ENCODE data around the gene TCTN1.
"Not testable (repeated sequence)": the region's sequence is repeated elsewhere in the genome, so short reads cannot be mapped to it uniquely, and the experiment has no call there.

TCTN1 gene

GRCh38 chr12:110574044-110574443, 39.9 kb upstream of the TCTN1 start:
- TF ChIP-seq CTCF (IDR thresholded peaks at IDR 0.05; ENCODE audit: low read depth, low read length, missing control alignments), result no peak
- no peaks in the 10 kb centered on the region for H3K36me3 ChIP-seq (replicated peaks)
- in situ Hi-C loops (cut with HindIII; ENCODE audit: low pct_ligation_motif_present, low sequenced_read_pairs), result no loop called here
- no peak for DNase-seq
- no peaks in the 10 kb centered on the region for H3K27me3 ChIP-seq (replicated peaks)
- no peak overlapping the region for H3K4me3 ChIP-seq (ENCODE audit: low read depth, low read length)
- no peak overlapping the region for H3K27ac ChIP-seq

- H3K27ac ChIP-seq; DNase-seq; H3K36me3 ChIP-seq (replicated peaks); H3K27me3 ChIP-seq (replicated peaks); H3K4me3 ChIP-seq (ENCODE audit: low read depth, low read length); in situ Hi-C loops (cut with HindIII; ENCODE audit: low pct_ligation_motif_present, low sequenced_read_pairs): not testable (repeated sequence)
These were observed 39.2 kb upstream of the TCTN1 start for GRCh38 chr12:110574717-110575230.

- H3K27ac ChIP-seq, result no peak overlapping the region
- in situ Hi-C loops (cut with HindIII; ENCODE audit: low pct_ligation_motif_present, low sequenced_read_pairs), result no loop called here
- no peaks in the 10 kb centered on the region for H3K27me3 ChIP-seq (replicated peaks)
- DNase-seq, result no peak
- no peak overlapping the region for H3K4me3 ChIP-seq (ENCODE audit: low read depth, low read length)
- no peak for TF ChIP-seq CTCF (IDR thresholded peaks at IDR 0.05; ENCODE audit: low read depth, low read length, missing control alignments)
- H3K36me3 ChIP-seq (replicated peaks), result no peaks in the 10 kb centered on the region
These were observed 38.6 kb upstream of the TCTN1 start for GRCh38 chr12:110575326-110575725.

GRCh38 chr12:110576504-110576903, 37.4 kb upstream of the TCTN1 start:
- no peak overlapping the region for H3K27ac ChIP-seq
- in situ Hi-C loops (cut with HindIII; ENCODE audit: low pct_ligation_motif_present, low sequenced_read_pairs), result no loop called here

GRCh38 chr12:110577864-110578693, 35.9 kb upstream of the TCTN1 start:
- in situ Hi-C loops (cut with HindIII; ENCODE audit: low pct_ligation_motif_present, low sequenced_read_pairs), result no loop called here
- no peaks in the 10 kb centered on the region for H3K27me3 ChIP-seq (replicated peaks)
- peak overlapping the region; percentile 12 for H3K4me3 ChIP-seq (ENCODE audit: low read depth, low read length)
- peak overlapping the region; percentile 90 for H3K27ac ChIP-seq
- no peaks in the 10 kb centered on the region for H3K36me3 ChIP-seq (replicated peaks)
- no peak for TF ChIP-seq CTCF (IDR thresholded peaks at IDR 0.05; ENCODE audit: low read depth, low read length, missing control alignments)
- DNase-seq, result peak; percentile 61

More at GRCh38 chr12:110576504-110576903, 37.4 kb upstream of the TCTN1 start:
- Histone ChIP-seq H3K4me3 (ENCODE audit: low read depth, low read length) (no peak overlapping the region), H3K27me3 (replicated peaks) (no peaks in the 10 kb centered on the region), H3K36me3 (replicated peaks) (no peaks in the 10 kb centered on the region)
- TF ChIP-seq CTCF (IDR thresholded peaks at IDR 0.05; ENCODE audit: low read depth, low read length, missing control alignments), result no peak
- no peak for DNase-seq

- Histone ChIP-seq H3K36me3 (replicated peaks) (no peaks in the 10 kb centered on the region), H3K4me3 (ENCODE audit: low read depth, low read length) (no peak overlapping the region), H3K27ac (peak overlapping the region; percentile 90), H3K27me3 (replicated peaks) (no peaks in the 10 kb centered on the region)
- in situ Hi-C loops (cut with HindIII; ENCODE audit: low pct_ligation_motif_present, low sequenced_read_pairs), result no loop called here
- DNase-seq, result no peak
- TF ChIP-seq CTCF (IDR thresholded peaks at IDR 0.05; ENCODE audit: low read depth, low read length, missing control alignments), result no peak
These were observed 35.0 kb upstream of the TCTN1 start for GRCh38 chr12:110578694-110579534.

All from brain microvascular endothelial cell (primary cell).